HL-60 (cell line): ENCODE data around the gene JUNB.
"Not testable (repeated sequence)": the region's sequence is repeated elsewhere in the genome, so short reads cannot be mapped to it uniquely, and the experiment has no call there.

Source experiments
- DNase-seq, 2 experiments: peaks; one replicate each; pipeline ENCODE4 v3.0.0-alpha.2; 2010 to 2020; ENCODE audit warnings: low read depth in 1 of 2, low spot score in 1 of 2
- H3K27ac ChIP-seq: fragments of 250-450 bp; sonication (Bioruptor Pico); replicated peaks from 2 replicates; pipeline ENCODE4 v1.5.1; 2020; ENCODE audit warnings: mild to moderate bottlenecking, moderate library complexity
- H3K27me3 ChIP-seq: fragments of 250-450 bp; sonication (Bioruptor Pico); 2 replicates; pipeline ENCODE4 v1.5.1; 2021; ENCODE audit warnings: mild to moderate bottlenecking, moderate library complexity; ENCODE audit not compliant: insufficient read depth, poor library complexity, severe bottlenecking
- H3K4me3 ChIP-seq: replicated peaks from 2 replicates; pipeline ENCODE4 v1.5.1; 2011; ENCODE audit warnings: mild to moderate bottlenecking, control low read depth, low read length; ENCODE audit not compliant: insufficient read depth
- CTCF ChIP-seq: IDR thresholded peaks from one replicate; pipeline ENCODE4 v1.5.1; 2011; ENCODE audit warnings: low read length, control low read depth, inconsistent platforms; ENCODE audit not compliant: insufficient read depth
- GABPA ChIP-seq: IDR thresholded peaks from 2 replicates; pipeline ENCODE4 v1.6.1; 2012; ENCODE audit warnings: low read depth
- POLR2AphosphoS5 ChIP-seq: IDR thresholded peaks from 2 replicates; pipeline ENCODE4 v1.6.1; 2012; ENCODE audit warnings: low read depth
- REST ChIP-seq: IDR thresholded peaks from 2 replicates; pipeline ENCODE4 v1.6.1; 2012; ENCODE audit warnings: low read depth; ENCODE audit not compliant: insufficient replicate concordance
- SPI1 ChIP-seq: IDR thresholded peaks from 2 replicates; pipeline ENCODE4 v1.6.1; 2012; ENCODE audit warnings: low read depth, mild to moderate bottlenecking, borderline replicate concordance

The JUNB gene

GRCh38 chr19:12796146-12797071 is 5.1 kb downstream of the JUNB start:
- Histone ChIP-seq H3K27me3 (no peaks in the 10 kb centered on the region), H3K4me3 (no peak overlapping the region), H3K27ac (peak overlapping the region; percentile 14; the same call in 1 of the 2 replicates)
- peak in 1 of 2 experiments; percentile 82 for DNase-seq
- no peak for TF ChIP-seq SPI1
- no peak for TF ChIP-seq REST
- TF ChIP-seq CTCF = peak; percentile 95
- TF ChIP-seq POLR2AphosphoS5 = no peak

GRCh38 chr19:12797141-12797587 is 5.9 kb downstream of the JUNB start:
- Histone ChIP-seq H3K27ac (no peak overlapping the region), H3K4me3 (no peak overlapping the region), H3K27me3 (peaks cover 1% of the 10 kb centered on the region)
- DNase-seq = no peak
- no peak for TF ChIP-seq POLR2AphosphoS5
- TF ChIP-seq SPI1 = no peak
- TF ChIP-seq REST = no peak
- no peak for TF ChIP-seq CTCF
- TF ChIP-seq GABPA = no peak

- not testable (repeated sequence) for H3K27ac ChIP-seq, H3K4me3 ChIP-seq, DNase-seq, H3K27me3 ChIP-seq
Observed at GRCh38 chr19:12797607-12798006, 6.3 kb downstream of the JUNB start.

GRCh38 chr19:12799742-12800465 is 8.6 kb downstream of the JUNB start:
- DNase-seq = no peak
- no peak for TF ChIP-seq POLR2AphosphoS5
- no peak for TF ChIP-seq SPI1
- TF ChIP-seq CTCF = no peak
- no peak for TF ChIP-seq REST
- TF ChIP-seq GABPA = no peak
- H3K27me3 ChIP-seq = peaks cover 6% of the 10 kb centered on the region
- no peak overlapping the region for H3K4me3 ChIP-seq
- no peak overlapping the region for H3K27ac ChIP-seq
